Measurements from ENCODE around the gene PPM1E. TPM values are rescaled to one million over a fixed set of nuclear protein-coding genes. Genes with fewer than 3 reads are reported as not detected.

PPM1E gene
- total and polyA plus RNA-seq, 4 donors: 0.08 to 1.3 (median 0.66) TPM

DNA sequence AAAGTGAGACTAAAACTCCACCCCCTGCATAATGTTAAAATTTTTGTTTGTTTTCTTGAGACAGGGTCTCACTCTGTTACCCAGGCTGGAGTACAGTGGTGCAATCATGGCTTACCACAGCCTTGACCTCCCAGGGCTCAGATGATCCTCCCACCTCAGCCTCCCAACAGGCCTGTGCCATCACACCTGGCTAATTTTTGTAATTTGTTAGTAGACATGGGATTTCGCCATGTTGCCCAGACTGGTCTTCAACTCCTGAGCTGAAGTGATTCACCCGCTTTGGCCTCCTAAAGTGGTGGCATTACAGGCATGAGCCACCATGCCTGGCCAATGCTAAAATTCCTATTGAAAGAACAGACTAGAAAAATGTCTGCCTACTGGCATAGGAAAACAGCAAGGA, 247.2 kb downstream of the PPM1E start:
- Histone ChIP-seq H3K9me3 (ENCODE audit: control insufficient read depth in 4 of 4, insufficient read depth in 3 of 4, low read length in 3 of 4) (no peaks in the 10 kb centered on the region), H3K4me3 (no peak overlapping the region), H3K27ac (ENCODE audit: low read depth in 1 of 2, low read length in 1 of 2) (no peak overlapping the region), H3K9ac (ENCODE audit: insufficient read depth in 1 of 2, low read length in 2 of 2) (no peak overlapping the region), H3K4me1 (ENCODE audit: control insufficient read depth in 5 of 5, insufficient read depth in 5 of 5, low read length in 5 of 5) (no peaks in the 10 kb centered on the region), H3K36me3 (ENCODE audit: control insufficient read depth in 4 of 4, insufficient read depth in 4 of 4, low read length in 4 of 4) (peaks cover 2 to 14% (median 7%) of the 10 kb centered on the region in 4 donors), H3K27me3 (ENCODE audit: control insufficient read depth in 3 of 3, insufficient read depth in 3 of 3, low read length in 2 of 3) (no peaks in the 10 kb centered on the region)
- ATAC-seq (ENCODE audit: insufficient read depth, low FRiP score): no peak
- TF ChIP-seq, protein P1, sequence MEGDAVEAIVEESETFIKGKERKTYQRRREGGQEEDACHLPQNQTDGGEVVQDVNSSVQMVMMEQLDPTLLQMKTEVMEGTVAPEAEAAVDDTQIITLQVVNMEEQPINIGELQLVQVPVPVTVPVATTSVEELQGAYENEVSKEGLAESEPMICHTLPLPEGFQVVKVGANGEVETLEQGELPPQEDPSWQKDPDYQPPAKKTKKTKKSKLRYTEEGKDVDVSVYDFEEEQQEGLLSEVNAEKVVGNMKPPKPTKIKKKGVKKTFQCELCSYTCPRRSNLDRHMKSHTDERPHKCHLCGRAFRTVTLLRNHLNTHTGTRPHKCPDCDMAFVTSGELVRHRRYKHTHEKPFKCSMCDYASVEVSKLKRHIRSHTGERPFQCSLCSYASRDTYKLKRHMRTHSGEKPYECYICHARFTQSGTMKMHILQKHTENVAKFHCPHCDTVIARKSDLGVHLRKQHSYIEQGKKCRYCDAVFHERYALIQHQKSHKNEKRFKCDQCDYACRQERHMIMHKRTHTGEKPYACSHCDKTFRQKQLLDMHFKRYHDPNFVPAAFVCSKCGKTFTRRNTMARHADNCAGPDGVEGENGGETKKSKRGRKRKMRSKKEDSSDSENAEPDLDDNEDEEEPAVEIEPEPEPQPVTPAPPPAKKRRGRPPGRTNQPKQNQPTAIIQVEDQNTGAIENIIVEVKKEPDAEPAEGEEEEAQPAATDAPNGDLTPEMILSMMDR (IDR thresholded peaks at IDR 0.05; ENCODE audit: control extremely low read depth, extremely low read depth): no peak
- no peak for DNase-seq
- WGBS, 2 donors: 88 to 96% methylated on average over 2 of the region's 2 CpGs

DNA sequence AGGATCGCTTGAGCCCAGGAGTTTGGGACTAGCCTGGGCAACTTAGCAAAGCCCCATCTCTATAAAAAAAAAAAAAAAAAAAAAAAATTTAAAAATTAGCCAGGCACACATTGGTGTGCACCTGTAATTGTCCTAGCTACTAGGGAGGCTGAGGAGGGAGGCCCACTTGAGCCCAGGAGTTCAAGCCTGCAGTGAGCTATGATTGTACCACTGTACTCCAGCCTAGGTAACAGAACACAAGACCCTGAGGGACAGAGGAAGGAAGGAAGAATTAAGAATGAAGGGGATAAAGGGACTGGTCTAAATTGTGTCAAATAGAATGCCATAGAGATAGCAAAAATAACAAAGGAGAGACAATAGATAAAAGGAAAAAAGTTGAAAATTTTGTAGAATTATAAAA, 248.2 kb downstream of the PPM1E start:
- WGBS, 2 donors: 92 to 100% methylated on average over 1 of the region's 1 CpG
- no peak overlapping the region for H3K4me3 ChIP-seq
- H3K9me3 ChIP-seq (ENCODE audit: control insufficient read depth in 4 of 4, insufficient read depth in 3 of 4, low read length in 3 of 4): no peaks in the 10 kb centered on the region
- H3K9ac ChIP-seq (ENCODE audit: insufficient read depth in 1 of 2, low read length in 2 of 2): no peak overlapping the region
- DNase-seq: no peak
- H3K36me3 ChIP-seq (ENCODE audit: control insufficient read depth in 4 of 4, insufficient read depth in 4 of 4, low read length in 4 of 4): peaks cover under 1 to 11% (median 5%) of the 10 kb centered on the region in 4 donors
- H3K27ac ChIP-seq (ENCODE audit: low read depth in 1 of 2, low read length in 1 of 2): no peak overlapping the region
- no peaks in the 10 kb centered on the region for H3K4me1 ChIP-seq (ENCODE audit: control insufficient read depth in 5 of 5, insufficient read depth in 5 of 5, low read length in 5 of 5)
- no peaks in the 10 kb centered on the region for H3K27me3 ChIP-seq (ENCODE audit: control insufficient read depth in 3 of 3, insufficient read depth in 3 of 3, low read length in 2 of 3)
- TF ChIP-seq, protein P1 (IDR thresholded peaks at IDR 0.05; ENCODE audit: control extremely low read depth, extremely low read depth): no peak
- no peak for ATAC-seq (ENCODE audit: insufficient read depth, low FRiP score)

DNA sequence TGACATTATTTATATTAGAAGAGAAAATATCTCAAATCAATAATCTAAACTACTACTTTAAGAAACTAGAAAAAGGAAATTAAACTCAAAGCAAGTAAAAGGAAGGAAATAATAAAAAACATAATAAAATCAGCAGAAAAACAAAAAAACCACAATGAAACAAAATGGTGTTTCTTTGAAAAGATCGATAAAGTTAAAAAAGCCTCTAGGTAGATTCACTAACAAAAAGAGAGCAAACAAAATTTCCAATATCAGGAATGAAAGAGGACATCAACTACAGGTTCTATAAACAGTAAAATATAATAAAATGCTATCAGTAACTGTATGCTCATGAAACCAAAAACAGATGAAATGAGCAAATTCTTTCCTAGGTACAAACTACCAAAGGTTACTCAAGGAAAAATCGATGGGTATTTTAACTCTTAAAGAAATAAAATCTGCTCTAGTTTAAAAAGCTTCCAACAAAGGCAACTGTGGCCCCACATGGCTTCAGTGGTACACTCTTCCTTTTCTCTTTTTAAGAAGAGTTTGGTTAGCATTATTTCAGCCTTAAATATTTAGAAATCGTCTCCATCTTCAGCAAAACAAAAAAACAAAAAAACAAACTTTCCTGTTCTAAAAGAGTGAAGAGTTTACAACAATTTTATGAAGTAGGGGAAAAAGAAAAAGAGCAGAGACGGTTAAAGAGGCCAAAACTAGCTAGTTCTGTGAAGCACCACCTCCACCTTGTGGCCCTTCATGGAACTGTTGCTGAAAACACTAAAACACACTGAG, 248.9 kb downstream of the PPM1E start:
- DNase-seq: peak; percentile 61 to 78 (median 76)
- TF ChIP-seq, protein P1 (IDR thresholded peaks at IDR 0.05; ENCODE audit: control extremely low read depth, extremely low read depth): peak; percentile 94
- no peaks in the 10 kb centered on the region for H3K27me3 ChIP-seq (ENCODE audit: control insufficient read depth in 3 of 3, insufficient read depth in 3 of 3, low read length in 2 of 3)
- H3K9ac ChIP-seq (ENCODE audit: insufficient read depth in 1 of 2, low read length in 2 of 2): no peak overlapping the region
- ATAC-seq (ENCODE audit: insufficient read depth, low FRiP score): no peak
- no peak overlapping the region for H3K4me3 ChIP-seq
- H3K9me3 ChIP-seq (ENCODE audit: control insufficient read depth in 4 of 4, insufficient read depth in 3 of 4, low read length in 3 of 4): no peaks in the 10 kb centered on the region
- WGBS, 2 donors: 17% methylated on average over 4 of the region's 4 CpGs
- H3K4me1 ChIP-seq (ENCODE audit: control insufficient read depth in 5 of 5, insufficient read depth in 5 of 5, low read length in 5 of 5): no peaks in the 10 kb centered on the region
- peaks cover 0 to 7% (median 4%) of the 10 kb centered on the region in 4 donors for H3K36me3 ChIP-seq (ENCODE audit: control insufficient read depth in 4 of 4, insufficient read depth in 4 of 4, low read length in 4 of 4)
- H3K27ac ChIP-seq (ENCODE audit: low read depth in 1 of 2, low read length in 1 of 2): no peak overlapping the region

Measured in lung (tissue), 12 donors.